Gastrocnemius medialis (tissue), 4 donors: Measurements from ENCODE around the gene TCP11.

Experiments used
- POLR2A ChIP-seq, 2 donors: fragments of 450-650 bp; IDR thresholded peaks; one replicate each; pipeline ENCODE4 v1.6.1; 2017; ENCODE audit warnings: antibody characterized with exemption in 2 of 2, mild to moderate bottlenecking in 2 of 2, moderate library complexity in 2 of 2
- TF ChIP-seq, protein P1 (sequence below), 5 experiments: fragments of 450-650 bp in 3 of 5; fragments of 200-600 bp in 2 of 5; sonication (generic) in 2 of 5; IDR thresholded peaks in 4 of 5; conservative IDR thresholded peaks in 1 of 5; 1 replicate in 4 of 5; 2 replicates in 1 of 5; pipeline ENCODE4 v1.5.1; 2016 to 2019; ENCODE audit warnings: antibody characterized with exemption in 5 of 5, mild to moderate bottlenecking in 3 of 5, moderate library complexity in 3 of 5

DNA sequence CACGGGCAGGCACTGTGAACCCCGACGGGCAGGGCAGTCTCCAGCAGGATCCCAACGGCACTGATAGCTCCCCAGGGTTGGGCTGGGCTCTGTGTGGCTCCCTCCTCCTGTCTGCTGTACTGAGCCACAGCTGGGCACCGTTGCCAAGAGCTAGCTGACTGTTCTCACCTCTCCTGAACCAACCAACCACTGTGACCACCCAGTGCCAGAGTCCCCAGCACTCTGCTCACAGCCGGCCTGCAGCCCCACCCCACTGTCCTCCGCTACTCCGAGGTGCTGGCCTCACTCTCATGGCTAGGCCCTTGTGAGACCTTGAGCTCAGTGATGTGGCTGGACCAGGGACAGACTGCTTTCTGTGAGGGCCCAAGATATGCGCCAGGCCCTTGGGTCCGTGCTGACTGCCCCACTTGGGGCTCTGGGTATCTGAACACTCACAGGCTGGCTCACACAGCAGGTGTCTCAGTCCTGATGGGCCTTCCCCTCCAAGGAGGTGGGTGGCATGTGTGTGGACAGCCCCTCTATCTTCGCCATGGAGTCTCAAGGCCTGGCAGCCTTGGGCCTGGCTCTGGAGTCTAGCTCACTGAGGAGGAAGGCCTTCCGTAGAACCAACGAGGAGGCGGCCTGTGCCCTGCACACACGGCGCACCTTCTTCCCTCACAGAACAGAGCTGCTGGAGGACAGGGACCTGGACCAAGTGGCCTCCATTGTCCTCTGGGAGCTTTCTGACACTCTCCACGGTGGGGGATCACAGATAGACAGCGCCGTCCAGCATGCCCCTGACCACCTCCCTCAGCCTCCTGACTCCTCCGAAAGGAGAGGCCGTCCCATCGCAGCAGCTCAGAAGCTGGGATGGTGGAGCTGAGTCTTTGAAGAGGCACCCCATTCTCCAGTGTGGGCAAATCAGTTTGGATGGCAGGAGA, 53.5 kb downstream of the TCP11 start:
- TF ChIP-seq, protein P1, sequence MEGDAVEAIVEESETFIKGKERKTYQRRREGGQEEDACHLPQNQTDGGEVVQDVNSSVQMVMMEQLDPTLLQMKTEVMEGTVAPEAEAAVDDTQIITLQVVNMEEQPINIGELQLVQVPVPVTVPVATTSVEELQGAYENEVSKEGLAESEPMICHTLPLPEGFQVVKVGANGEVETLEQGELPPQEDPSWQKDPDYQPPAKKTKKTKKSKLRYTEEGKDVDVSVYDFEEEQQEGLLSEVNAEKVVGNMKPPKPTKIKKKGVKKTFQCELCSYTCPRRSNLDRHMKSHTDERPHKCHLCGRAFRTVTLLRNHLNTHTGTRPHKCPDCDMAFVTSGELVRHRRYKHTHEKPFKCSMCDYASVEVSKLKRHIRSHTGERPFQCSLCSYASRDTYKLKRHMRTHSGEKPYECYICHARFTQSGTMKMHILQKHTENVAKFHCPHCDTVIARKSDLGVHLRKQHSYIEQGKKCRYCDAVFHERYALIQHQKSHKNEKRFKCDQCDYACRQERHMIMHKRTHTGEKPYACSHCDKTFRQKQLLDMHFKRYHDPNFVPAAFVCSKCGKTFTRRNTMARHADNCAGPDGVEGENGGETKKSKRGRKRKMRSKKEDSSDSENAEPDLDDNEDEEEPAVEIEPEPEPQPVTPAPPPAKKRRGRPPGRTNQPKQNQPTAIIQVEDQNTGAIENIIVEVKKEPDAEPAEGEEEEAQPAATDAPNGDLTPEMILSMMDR (IDR thresholded peaks at IDR 0.05 in 4 of 5, conservative IDR thresholded peaks at IDR 0.05 in 1 of 5): no peak
- no peak for TF ChIP-seq POLR2A (IDR thresholded peaks at IDR 0.05)
